HG02970 (cell line): ENCODE results near the gene PPP1R16B.

Experiments
- ATAC-seq: cut with Tn5 transposase; IDR thresholded peaks from one replicate; pipeline ENCODE4 v1.9.1; 2021; ENCODE audit warnings: mild to moderate bottlenecking, moderate library complexity, moderate number of reproducible peaks; ENCODE audit not compliant: unreplicated experiment, low FRiP score

PPP1R16B gene

GRCh38 chr20:38818113-38819065 is 12.9 kb downstream of the PPP1R16B start:
- no peak for ATAC-seq

- no peak for ATAC-seq
Observed at GRCh38 chr20:38825571-38825900, 20.0 kb downstream of the PPP1R16B start.

DNA sequence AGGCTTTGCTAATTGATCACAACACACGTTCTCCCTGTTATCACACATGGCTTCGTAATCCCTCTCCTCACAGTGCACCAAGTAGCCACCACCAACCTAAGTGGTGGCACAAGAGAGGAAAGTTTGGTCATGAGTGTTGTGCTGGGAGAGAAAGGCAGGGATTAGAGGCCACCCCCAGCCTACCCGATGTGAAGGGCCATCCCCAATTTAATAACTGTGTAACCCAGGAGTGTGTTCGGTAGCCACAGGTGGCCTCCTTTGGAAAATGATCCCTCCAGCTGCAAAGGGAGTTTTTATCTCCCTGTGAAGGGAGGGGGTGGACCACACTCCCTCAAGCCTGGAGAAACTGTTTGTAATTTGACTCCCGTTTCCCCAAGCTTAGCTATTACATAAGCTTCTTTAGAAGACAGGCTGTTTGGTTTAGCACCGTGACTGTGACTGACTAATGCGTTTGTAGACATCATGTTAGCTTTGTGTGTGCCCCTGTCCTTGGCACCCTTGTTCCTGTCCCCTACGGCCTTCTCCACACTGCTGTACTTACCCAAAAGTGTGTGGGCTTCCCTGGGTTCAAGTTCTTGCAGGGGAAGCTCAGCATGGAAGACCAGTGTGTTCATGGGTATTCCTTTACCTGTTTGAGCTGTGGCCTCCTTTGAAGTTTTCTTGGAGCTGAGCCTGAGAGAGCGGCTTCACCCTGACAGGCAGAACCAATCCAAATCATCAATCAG is 20.6 kb downstream of the PPP1R16B start:
- no peak for ATAC-seq

DNA sequence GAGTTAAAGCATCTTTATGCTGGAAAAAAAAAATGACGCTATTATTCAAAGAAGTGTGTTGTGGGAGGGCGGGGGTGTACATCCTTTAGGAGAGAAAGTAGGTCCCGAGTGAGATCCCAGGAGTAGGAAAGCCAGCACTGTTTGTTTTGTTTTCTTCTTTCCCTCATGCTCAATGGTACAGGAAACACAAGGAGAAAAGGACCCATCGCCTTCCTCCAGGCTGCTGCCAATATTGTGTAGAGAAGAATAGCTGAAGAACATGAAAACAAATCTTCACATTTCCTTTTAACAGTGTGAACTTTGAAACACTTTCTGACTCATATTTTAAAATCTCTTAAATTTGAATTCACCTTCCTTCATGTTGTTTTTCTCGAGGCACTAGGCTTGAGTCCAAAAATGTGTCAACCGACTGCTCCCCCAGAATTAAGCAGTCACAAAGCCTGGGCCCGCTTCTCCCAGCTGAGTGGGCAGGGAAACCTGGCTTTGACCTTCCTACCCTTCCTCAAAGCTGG is 22.3 kb downstream of the PPP1R16B start:
- no peak for ATAC-seq

GRCh38 chr20:38828514-38829295 is 23.2 kb downstream of the PPP1R16B start:
- no peak for ATAC-seq

DNA sequence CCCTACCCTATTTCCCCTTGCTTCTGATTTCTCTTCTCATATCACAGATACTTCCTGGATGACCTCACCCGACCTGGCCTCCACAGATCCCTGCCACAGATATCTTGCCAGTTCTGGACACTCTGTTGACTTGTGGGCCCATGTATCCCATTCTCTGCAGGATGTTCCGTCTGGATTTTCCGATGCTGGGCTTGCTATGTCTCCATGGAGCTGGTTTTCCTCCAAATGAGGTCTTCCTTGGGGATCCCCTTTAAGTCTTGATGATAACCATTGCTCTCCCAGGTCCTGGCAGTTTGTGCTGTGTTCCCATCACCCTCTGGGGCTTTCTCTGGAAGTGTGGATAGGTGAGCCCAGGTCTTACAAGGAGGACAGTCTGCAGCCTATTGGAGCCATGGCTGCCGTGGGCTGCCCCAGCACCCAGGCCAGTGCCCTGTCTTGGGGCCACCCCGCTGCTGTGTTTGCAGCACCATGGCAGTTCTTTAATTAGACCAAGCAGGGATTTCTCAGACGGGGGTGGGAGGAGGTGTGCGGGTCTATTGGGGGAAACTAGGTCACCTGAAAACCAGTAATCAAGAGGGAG is 23.9 kb downstream of the PPP1R16B start:
- ATAC-seq, result no peak

DNA sequence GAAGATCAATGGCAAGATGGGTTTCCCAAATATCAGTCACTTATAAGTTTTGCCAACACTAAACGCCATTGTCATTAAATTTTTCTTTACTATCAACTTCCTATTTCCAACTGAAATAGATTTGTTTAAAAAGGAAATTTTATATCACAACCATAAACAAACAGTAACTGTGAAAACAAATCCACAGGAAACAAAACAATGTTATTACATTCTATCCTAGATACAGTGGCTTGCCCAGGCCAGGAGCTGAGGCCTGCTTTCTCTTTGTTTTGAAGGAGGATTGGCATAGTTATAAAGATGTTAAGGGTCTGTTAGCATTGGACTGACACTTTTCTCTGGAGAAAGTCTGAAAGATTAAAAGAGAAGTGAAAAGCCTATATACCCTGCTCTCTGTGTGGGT is 24.9 kb downstream of the PPP1R16B start:
- no peak for ATAC-seq

DNA sequence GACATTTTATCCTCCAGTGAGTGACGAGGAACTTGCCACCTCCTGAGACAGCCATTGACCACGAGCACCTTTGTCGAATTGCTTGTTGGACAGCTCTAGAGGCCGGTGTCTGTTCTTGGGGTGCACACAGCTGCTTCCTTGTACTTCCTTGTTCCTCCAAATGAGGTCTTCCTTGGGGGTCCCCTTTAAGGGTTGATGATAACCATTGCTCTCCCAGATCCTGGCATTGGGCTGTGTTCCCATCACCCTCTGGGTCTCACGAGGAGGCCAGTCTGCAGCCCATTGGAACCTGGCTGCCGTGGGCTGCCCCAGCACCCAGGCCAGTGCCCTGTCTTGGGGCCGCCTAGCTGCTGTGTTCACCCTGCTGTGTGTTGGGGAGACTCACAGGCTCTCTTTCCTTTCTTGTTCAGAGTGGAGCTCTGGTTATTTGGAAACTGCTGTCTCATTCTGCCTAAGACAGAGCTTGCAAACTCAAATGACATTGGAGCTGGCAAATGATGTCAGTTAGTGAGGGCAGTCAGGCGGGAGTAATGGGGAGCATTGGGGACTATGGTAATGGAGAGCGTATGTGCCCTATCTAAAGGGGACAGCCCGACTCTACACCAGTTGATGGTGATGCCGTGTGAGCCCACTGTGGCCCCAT is 25.7 kb downstream of the PPP1R16B start:
- no peak for ATAC-seq

GRCh38 chr20:38831995-38832620 is 26.6 kb downstream of the PPP1R16B start:
- no peak for ATAC-seq

GRCh38 chr20:38833154-38833856 is 27.8 kb downstream of the PPP1R16B start:
- no peak for ATAC-seq

- ATAC-seq, result no peak
Observed at GRCh38 chr20:38833857-38834164, 28.3 kb downstream of the PPP1R16B start.

DNA sequence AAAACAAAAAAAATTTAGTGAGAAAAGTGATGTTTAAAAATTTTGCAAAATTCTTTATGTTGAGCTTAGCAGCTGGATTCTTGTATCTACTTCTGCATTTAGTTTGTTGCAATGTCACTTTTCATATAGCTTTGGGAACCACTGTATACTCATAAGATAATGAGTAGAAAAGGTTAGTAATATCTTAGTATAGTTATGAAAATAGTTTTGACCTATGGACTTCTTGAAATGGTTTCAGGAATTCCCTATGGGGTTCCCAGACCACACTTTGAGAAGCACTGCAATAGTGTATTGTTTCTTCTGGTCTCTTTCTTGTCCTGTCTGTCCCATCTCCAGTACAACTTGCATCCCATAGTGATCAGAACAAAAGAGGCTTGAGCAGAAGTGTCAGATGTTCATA is 29.4 kb downstream of the PPP1R16B start:
- no peak for ATAC-seq

GRCh38 chr20:38835792-38836191 is 30.3 kb downstream of the PPP1R16B start:
- ATAC-seq, result no peak

- ATAC-seq, result no peak
Observed at GRCh38 chr20:38836991-38837390, 31.5 kb downstream of the PPP1R16B start.

GRCh38 chr20:38838326-38838725 is 32.8 kb downstream of the PPP1R16B start:
- ATAC-seq, result no peak

GRCh38 chr20:38839563-38839962 is 34.1 kb downstream of the PPP1R16B start:
- no peak for ATAC-seq

- ATAC-seq, result no peak
Observed at GRCh38 chr20:38840053-38840893, 34.8 kb downstream of the PPP1R16B start.

- no peak for ATAC-seq
Observed at GRCh38 chr20:38840894-38841470, 35.5 kb downstream of the PPP1R16B start.
